Ammon's horn (tissue), 1 donor: ENCODE data around the gene CANT1.
A peak's percentile ranks its signal among the peaks of the same experiment; 100 is the strongest.

ENCODE experiments used
- DNase-seq: peaks from one replicate; pipeline ENCODE4 v3.0.0-alpha.2; 2016; ENCODE audit warnings: low spot score

CANT1 gene

GRCh38 chr17:78995022-78995760, 14.4 kb downstream of the CANT1 start:
- DNase-seq: no peak

DNA sequence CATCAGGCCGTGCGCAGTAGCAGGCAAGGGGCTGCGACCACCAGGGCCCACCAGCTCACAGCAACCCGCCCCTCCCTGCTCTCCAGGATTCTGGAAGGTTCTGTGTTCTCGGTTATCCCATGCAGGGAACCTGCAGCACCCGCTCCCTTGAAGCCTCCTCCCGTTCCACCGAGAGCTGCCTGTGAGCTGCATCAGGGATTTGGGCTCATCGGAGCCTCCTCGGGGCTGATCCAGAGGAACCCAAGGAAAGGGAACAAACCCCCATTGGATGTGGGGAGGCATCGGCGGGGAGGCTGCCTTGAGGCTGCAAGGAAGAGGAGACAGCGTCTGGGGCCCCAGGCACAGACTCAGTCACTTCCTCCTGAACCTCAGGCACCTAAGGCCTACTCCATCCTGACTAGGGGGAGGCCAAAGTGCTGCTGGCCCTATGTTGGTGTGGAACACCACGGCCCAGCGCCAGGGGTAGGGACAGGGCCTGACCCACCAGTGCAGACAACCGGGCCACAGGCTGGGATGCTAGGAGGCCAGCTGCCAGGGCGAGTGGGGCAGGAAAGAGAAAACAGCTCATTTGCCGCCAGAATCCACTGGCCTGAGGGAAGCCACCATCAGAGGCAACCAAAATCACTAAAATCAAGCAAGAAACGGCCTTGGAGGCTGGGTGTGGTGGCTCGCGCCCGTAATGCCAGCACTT, 15.4 kb downstream of the CANT1 start:
- DNase-seq: no peak

DNA sequence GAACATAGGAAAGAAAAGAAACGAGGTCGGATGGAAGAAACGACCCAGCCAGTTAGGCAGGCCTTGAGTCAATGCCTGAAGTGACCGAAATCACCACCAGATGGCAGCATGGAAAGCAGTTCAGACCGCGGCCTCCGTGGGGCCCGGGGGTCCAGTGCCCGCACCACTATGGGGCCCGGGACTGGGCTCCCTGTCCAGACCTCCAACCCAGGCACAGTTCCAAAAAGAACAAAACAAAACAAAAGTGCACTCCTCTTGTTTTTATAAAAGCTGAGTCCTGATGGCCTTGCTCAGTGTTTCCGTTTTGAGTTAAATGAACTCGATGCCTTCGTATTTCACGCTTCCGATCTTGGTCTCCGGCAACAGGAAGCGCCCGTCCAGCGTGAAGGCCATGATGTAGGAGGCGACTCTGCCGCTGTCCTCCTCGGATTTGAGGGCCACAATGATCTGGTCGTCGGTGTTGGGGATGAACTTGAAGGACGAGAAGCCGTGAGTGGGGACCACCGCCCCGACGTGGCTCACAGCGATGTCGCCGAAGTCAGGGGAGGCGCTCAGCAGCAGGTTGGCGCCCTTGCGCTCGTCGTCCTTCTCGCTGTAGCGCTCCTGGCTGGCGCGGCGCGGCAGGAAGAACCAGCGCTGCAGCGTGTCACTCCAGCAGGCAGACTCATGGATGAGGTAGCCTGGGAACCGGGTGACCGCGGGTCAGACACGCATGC, 16.2 kb downstream of the CANT1 start:
- DNase-seq: no peak

DNA sequence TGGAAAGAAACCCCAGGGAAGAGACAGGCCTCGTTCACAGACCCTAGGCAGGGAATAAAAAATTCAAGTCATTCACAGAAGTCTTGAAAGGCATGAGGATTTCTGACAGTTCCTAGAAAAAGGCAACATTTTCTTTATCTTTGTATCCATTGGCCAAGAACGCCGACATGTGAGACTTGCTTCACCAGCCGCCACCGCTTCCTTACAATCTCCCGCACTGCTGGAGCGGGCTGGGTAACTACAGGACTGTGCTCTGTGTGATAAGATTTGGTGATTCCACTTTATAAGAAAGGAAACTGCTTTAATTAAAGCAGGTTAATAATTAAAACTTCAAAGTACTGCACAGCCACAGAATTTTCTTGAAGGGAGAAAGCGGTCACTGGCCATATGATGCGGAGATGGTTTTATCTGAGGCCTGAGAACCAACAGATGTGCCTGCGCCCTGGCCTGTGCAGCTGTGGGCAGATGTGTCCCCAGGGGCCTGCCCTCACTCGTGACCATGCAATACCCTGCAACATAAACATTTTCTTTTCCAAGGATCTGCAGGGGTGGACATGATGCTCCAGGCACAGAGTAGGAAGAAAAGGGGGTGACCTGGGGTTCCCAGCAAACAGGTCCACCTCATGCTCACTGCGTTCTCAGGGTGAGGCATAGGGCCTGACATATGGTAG, 16.9 kb downstream of the CANT1 start:
- DNase-seq: no peak

- DNase-seq: no peak
These were observed 17.5 kb downstream of the CANT1 start for GRCh38 chr17:78991906-78992532.

DNA sequence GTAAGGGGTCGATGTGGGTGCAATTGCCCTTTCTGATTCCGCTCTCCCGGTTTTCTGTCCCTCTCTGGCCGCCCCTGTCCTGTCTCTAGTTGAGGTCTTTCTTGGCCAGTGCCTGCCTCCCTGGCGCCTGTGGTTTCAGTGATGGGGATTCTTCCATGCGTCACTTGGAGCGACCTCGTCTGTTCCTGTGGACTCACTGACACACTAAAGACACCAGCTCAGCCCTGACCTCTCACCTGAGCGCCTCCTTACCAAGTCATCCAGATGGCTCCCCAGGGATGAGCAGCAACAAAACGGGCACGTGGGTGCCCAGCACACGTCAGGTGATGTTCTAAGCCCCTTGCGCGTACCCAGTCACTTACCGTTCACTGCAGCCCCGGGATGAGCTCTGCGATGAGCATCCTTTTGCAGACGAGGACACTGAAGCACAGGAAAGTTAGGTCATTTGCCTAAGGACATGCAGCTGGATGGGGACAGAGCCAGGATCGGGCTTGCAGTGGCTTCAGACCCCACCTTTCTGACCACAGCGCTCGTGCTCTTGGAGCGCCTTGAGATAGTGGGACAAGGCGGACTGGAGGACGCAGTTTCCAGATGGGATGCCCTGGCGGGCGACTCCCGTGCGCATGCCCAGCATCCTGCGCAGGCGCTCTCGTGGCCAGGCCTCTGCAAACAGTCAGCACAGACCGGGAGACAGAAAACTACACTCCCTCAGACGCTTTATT, 18.4 kb downstream of the CANT1 start:
- DNase-seq: no peak

DNA sequence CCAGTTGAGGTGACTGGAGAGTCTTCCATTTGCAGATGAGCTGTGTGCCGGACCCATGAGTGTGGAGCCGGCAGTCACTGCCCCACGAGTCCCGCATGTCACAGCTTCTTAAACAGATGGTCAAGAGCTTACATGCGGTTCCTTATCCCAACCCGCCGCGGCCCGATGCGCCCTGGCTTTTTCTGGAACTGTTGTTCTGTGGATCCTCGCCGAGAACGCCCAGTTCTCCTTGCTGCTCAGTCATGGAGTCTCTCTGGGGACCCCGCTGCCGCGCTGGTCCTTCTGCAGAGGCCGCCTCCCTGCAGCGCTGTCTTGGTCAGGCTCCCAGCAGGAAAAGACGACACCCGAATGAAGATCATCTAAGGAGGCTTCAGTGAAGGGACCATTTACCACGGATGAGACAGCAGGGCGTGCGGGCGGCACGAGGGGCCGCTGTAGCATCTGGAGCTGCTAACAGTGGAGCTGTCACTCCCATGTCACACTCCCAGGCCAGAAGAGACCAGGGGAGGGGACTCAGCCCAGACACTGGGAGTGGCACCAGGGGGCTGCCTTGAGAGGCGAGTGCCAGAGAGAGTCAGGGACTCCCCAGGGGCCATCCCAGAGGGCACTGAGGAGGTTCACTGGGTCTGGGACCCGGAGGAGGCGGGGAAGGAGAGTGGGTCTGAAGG, 19.1 kb downstream of the CANT1 start:
- no peak for DNase-seq

DNA sequence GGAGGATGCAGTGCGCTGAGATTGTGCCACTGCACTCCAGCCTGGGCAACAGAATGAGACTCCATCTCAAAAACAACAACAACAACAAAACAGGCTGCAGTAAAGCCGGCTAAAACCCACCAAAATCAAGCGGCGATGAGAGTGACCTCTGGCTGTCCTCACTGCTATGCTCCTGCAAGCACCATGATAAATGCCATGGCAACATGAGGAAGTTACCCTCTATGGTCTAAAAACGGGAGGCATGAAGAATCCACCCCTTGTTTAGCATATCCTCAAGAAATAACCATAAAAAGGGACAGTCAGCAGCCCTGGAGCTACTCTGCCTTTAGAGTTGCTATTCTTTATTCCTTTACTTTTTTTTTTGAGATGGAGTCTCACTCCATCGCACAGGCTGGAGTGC, 21.4 kb downstream of the CANT1 start:
- DNase-seq: no peak

- DNase-seq: no peak
These were observed 22.8 kb downstream of the CANT1 start for GRCh38 chr17:78986649-78987328.

DNA sequence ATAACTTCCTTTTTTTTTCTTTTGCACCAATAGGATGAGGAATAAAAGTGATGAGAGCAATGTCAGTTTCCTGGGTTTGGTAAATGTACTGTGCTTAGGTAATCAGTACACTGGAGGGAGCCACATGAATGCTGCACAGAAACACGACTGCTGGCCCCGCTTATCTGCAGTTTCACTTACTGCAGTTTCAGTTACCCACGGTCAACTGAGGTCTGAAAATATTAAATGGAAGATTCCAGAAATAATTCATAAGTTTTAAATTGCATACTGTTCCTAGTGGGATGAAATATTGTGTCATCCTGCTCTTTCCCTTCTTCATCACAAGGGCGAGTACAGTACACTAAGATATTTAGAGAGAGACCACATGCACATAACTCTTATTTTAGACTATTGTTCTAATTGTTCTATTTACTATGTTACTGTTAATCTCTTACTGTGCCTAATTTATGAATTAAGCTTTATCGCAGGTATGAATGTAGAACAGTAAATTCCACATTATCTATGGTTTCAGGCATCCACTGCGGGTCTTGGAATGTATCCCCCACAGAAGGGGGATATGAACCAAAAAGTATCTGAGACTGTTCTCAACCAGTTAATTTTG, 23.4 kb downstream of the CANT1 start:
- peak; percentile 74 for DNase-seq

- no peak for DNase-seq
These were observed 24.2 kb downstream of the CANT1 start for GRCh38 chr17:78985395-78985794.

DNA sequence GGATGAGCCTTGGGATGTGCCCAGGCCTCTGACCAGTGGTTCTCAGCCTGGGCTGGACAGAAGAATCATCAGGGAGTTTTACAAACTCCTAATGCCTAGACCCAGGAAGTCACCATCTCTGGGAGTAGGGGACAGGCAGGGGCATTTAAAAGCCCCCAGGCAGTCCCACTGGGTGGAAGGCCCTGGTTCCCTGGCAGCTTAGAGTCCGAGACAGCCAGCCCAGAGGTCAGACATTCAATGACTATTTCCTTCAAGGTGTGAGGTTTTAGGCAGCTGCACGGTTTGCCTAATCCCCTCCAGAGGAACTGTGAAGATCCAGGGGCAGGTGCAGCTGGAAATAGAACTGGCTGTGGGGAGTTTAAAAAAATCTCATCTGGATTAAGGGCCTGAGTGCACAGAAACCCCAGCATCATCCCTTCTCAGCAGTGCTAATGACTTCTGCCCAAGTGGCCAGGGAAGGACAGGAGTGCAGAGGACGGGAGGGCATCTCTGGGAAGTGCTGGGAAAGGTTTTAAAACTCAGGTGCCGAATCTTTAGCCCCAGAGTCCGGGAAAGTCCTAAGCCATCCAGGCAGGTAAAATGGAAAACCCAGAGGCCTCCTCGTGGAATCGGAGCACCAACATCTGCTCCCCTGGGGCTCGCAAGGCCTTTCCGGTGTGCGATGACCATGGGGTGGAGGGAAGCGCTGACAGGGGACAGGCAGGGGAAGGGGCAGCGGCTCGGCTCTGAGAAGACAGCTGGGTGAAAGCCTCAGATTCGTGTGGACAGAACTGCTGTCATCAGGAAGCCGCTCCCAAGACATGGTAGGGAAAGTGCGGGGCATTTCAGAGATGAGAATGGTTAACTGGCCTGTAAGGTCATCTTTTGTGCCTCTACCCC, 28.3 kb downstream of the CANT1 start:
- no peak for DNase-seq

DNA sequence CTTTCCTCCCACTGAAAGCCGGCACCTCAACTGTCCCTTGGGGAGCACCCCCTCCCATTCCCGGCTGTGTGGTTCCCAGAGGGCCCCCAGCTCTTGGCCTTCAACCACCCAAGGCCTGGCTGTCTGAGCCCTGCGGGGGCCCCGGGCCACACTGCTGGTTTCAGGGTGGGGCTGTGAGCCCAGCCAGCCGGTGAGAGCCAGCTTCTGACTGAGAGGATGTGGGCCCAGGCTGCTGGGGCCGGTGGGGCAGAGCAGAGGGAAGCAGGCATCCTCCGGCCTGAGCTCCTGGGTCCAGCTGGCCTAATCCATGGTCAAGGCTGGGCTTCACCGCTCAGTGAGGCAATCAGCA, 29.0 kb downstream of the CANT1 start:
- DNase-seq: no peak

GRCh38 chr17:78979780-78980623, 29.6 kb downstream of the CANT1 start, which contains the start of gene LGALS3BP:
Gene LGALS3BP, minus strand, starts transcription at chr17:78979923. Its CDS starts 2,732 bp downstream, at chr17:78977191.
- peak; percentile 88 for DNase-seq

DNA sequence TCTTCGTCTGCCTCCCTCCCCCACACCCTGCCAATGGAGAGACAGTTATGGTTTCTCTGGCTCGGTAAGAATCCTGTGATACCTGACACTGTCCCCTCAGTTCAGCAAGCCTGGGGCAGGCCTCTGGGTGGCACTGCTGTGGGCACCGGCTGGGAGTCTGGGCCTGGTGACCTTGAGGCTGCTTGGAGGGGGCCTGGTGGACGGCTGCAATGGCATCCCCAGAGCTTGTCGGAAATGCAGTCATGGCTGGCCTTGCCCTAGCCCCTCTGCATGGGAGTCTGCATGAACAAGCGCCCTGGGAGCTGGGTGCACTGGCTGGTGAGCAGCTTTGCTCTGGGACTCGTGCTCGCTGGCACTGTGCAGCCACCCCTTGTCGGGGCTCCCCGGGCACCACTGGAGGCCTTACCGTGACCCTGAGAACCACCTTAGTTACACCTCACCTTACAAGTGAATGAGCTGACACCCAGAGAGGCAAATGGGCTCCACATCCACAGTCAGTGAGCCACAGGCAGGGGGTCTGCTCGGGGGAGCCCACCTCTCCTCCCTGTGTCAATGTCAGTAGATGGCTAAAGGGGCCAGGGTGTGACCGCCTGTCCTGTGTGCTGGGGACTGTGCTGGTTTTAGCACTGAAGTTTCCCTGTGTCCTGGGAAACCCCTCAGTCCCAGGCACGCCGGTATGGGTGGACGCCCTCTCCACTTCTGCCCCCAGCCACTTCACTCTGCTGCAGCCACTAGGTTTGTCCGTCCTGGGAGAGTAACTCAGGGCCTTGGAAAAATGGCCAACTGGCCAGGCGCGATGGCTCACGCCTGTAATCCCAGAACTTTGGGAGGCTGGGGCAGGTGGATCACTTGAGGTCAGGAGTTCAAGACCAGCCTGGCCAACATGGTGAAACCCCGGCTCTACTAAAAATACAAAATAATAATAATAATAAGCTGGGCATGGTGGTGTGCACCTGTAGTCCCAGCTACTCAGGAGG, 31.3 kb downstream of the CANT1 start:
- no peak for DNase-seq

DNA sequence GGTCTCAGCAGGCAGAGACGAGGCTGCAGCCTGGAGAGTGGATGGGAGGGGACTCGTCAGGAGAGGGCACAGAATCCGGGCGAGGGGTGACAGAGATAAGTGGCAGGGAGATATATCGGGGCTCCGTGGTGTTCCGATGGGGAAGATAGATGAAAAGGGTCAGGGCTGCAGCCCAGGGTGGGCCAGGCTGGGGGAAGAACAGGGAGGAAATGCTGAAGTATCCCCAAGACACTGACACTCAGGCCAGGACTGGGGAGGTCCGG, 32.0 kb downstream of the CANT1 start:
- no peak for DNase-seq
